Omental fat pad (tissue), 4 donors: ENCODE results near the gene APOBEC4. TPM values are rescaled to one million over a fixed set of nuclear protein-coding genes. Genes with fewer than 3 reads are reported as not detected.

ENCODE experiments used
- ATAC-seq: fragments of 150-250 bp; one replicate; pipeline ENCODE4 v1.9.1; 2016; ENCODE audit warnings: mild to moderate bottlenecking, moderate library complexity; ENCODE audit not compliant: low FRiP score
- DNase-seq: peaks from one replicate; pipeline ENCODE4 v3.0.0-alpha.2; 2019; ENCODE audit warnings: low spot score
- CTCF ChIP-seq, 3 donors: fragments of 450-650 bp; IDR thresholded peaks; one replicate each; pipeline ENCODE4 v1.5.1; 2016 to 2017; ENCODE audit warnings: antibody characterized with exemption in 3 of 3, mild to moderate bottlenecking in 3 of 3, moderate library complexity in 2 of 3
- total RNA-seq, 4 donors: library from RNA; depleted of rRNA; stranded (reverse); fragments of >200 nt; gene quantifications; one replicate each; pipeline ENCODE4 v1.1.0, GENCODE V29; 2016

APOBEC4 gene
- total RNA-seq, 4 donors from 2014 or later: not detected

- TF ChIP-seq CTCF (IDR thresholded peaks at IDR 0.05): no peak
- ATAC-seq: no peak
- no peak for DNase-seq
These were observed 10.9 kb downstream of the APOBEC4 start for GRCh38 chr1:183642166-183642565.

- no peak for ATAC-seq
- no peak for TF ChIP-seq CTCF (IDR thresholded peaks at IDR 0.05)
- DNase-seq: no peak
These were observed 12.9 kb downstream of the APOBEC4 start for GRCh38 chr1:183640193-183640592.

- ATAC-seq (no peak), DNase-seq (no peak)
- no peak for TF ChIP-seq CTCF (IDR thresholded peaks at IDR 0.05)
These were observed 14.3 kb downstream of the APOBEC4 start for GRCh38 chr1:183638649-183639387.

GRCh38 chr1:183636783-183637182 is 16.3 kb downstream of the APOBEC4 start:
- DNase-seq (no peak), ATAC-seq (no peak)
- TF ChIP-seq CTCF (IDR thresholded peaks at IDR 0.05): no peak

- DNase-seq: no peak
- ATAC-seq: peak; percentile 0
These were observed 16.8 kb downstream of the APOBEC4 start for GRCh38 chr1:183636334-183636682.

GRCh38 chr1:183635606-183636333 is 17.3 kb downstream of the APOBEC4 start, which contains the start of gene ARPC5:
TSS of gene ARPC5 (minus strand) at chr1:183635783. CDS start at chr1:183635659, 124 bp downstream.
- peak; percentile 89 for DNase-seq
- TF ChIP-seq CTCF (IDR thresholded peaks at IDR 0.05): no peak
- peak; percentile 97 for ATAC-seq

More at GRCh38 chr1:183636334-183636682, 16.8 kb downstream of the APOBEC4 start:
- TF ChIP-seq CTCF (IDR thresholded peaks at IDR 0.05): no peak
